Measurements from ENCODE around the gene PPFIA4. TPM values are rescaled to one million over a fixed set of nuclear protein-coding genes. Genes with fewer than 3 reads are reported as not detected.

PPFIA4 gene
- total and polyA plus RNA-seq, 2 donors = 0.82 to 2.1 TPM

DNA sequence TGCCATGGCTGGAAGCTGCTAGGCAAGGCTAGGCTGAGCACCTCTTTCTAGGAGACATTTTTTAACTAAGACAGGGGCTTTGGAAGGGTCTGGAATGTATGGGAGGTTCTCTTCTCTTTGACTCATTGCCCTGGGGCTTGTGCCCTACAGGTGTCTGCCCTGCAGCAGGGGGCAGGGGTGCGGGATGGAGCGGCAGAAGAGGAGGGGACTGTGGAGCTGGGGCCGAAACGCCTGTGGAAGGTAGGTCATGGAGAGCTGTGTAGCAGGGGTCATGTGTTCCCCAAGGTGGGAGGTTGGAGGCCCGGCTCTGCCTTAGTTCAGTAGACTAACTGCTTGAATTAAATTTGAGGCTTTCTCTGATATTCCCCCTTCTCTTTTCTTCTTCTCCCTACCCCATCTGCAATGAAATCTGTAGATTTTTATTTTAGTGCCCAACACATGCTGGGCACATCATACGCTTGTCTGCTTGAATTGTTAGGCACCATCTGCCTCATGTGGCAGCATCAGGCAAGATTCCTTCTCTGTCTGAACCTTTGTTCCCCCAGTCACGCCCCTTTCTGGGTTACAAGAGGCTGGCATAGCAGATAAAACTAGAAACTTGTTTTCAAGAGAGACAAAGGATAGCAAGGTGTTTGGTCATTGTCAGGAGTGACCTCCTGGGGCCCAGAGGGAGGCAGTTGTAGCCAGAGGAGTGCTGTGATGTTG lies 18.4 kb downstream of the PPFIA4 start:
- no peak for DNase-seq (ENCODE audit: low read depth in 6 of 9, low spot score in 9 of 9)
- H3K4me3 ChIP-seq (ENCODE audit: low read length in 2 of 2) = no peak overlapping the region
- H3K27me3 ChIP-seq (ENCODE audit: control insufficient read depth in 2 of 2, insufficient read depth in 1 of 2, low read length in 1 of 2) = peaks cover 0 to 9% of the 10 kb centered on the region in 2 donors
- H3K36me3 ChIP-seq (ENCODE audit: control insufficient read depth in 2 of 2, insufficient read depth in 2 of 2, low read length in 1 of 2) = no peaks in the 10 kb centered on the region
- no peak overlapping the region for H3K27ac ChIP-seq (ENCODE audit: low read depth in 1 of 2, low read length in 1 of 2)
- no peaks in the 10 kb centered on the region for H3K9me3 ChIP-seq (ENCODE audit: control insufficient read depth in 2 of 2, insufficient read depth in 1 of 2, low read length in 1 of 2)
- peaks cover 0 to 2% of the 10 kb centered on the region in 2 donors for H3K4me1 ChIP-seq (ENCODE audit: control insufficient read depth in 2 of 2, insufficient read depth in 2 of 2, low read length in 2 of 2)
- WGBS = 98% methylated on average over 7 of the region's 7 CpGs

DNA sequence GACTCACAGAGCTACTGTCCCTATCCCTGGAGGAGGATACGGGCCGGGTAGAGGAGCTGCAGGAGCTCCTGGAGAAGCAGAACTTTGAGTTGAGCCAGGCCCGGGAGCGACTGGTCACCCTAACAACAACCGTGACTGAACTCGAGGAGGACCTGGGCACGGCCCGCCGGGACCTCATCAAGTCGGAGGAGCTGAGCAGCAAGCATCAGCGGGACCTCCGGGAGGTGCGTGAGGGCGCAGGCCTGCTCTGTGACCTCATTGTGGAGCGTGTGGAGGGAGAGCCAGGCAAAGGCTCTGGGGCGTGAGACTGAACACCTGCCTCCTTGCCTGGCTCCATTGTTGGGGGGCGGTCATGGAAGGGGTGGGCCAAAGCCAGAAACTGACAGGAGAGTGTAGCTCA lies 19.0 kb downstream of the PPFIA4 start:
- Histone ChIP-seq H3K27me3 (ENCODE audit: control insufficient read depth in 2 of 2, insufficient read depth in 1 of 2, low read length in 1 of 2) (peaks cover 0 to 9% of the 10 kb centered on the region in 2 donors), H3K4me3 (ENCODE audit: low read length in 2 of 2) (no peak overlapping the region), H3K27ac (ENCODE audit: low read depth in 1 of 2, low read length in 1 of 2) (no peak overlapping the region), H3K4me1 (ENCODE audit: control insufficient read depth in 2 of 2, insufficient read depth in 2 of 2, low read length in 2 of 2) (no peaks in the 10 kb centered on the region), H3K9me3 (ENCODE audit: control insufficient read depth in 2 of 2, insufficient read depth in 1 of 2, low read length in 1 of 2) (no peaks in the 10 kb centered on the region), H3K36me3 (ENCODE audit: control insufficient read depth in 2 of 2, insufficient read depth in 2 of 2, low read length in 1 of 2) (no peaks in the 10 kb centered on the region)
- DNase-seq (ENCODE audit: low read depth in 6 of 9, low spot score in 9 of 9) = no peak
- WGBS = 97% methylated on average over 17 of the region's 17 CpGs

DNA sequence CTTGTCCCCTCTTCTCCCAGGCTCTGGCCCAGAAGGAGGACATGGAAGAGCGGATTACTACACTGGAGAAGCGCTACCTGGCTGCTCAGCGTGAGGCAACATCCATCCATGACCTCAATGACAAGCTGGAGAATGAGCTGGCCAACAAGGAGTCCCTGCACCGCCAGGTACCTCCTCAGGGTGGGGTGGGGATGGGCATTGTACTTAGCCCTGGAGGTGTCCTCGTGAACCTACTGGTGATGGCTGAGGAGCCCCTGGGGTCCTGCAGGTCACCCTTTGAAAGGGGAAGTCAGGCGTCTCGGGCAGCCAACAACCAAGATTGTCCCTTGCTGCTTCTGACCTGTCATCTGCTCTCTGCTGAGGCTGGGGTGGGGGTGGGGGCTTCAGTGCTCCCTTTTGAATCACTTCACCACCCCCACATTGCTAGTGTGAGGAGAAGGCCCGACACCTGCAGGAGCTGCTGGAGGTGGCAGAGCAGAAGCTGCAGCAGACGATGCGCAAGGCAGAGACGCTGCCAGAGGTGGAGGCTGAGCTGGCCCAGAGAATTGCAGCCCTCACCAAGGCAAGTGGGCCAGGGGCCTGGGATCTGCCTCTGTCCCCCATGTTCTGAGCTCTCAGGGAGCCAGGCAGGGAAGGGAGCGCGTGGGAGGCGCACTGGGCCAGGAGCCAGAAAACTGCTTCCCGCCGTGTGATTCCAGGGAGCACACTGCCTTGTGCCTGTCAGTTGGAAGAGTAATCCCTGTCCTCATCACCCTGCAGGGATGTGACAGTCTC lies 19.7 kb downstream of the PPFIA4 start:
- no peaks in the 10 kb centered on the region for H3K4me1 ChIP-seq (ENCODE audit: control insufficient read depth in 2 of 2, insufficient read depth in 2 of 2, low read length in 2 of 2)
- WGBS = 94% methylated on average over 16 of the region's 16 CpGs
- no peak overlapping the region for H3K27ac ChIP-seq (ENCODE audit: low read depth in 1 of 2, low read length in 1 of 2)
- H3K4me3 ChIP-seq (ENCODE audit: low read length in 2 of 2) = no peak overlapping the region
- peaks cover 0 to 9% of the 10 kb centered on the region in 2 donors for H3K27me3 ChIP-seq (ENCODE audit: control insufficient read depth in 2 of 2, insufficient read depth in 1 of 2, low read length in 1 of 2)
- H3K9me3 ChIP-seq (ENCODE audit: control insufficient read depth in 2 of 2, insufficient read depth in 1 of 2, low read length in 1 of 2) = no peaks in the 10 kb centered on the region
- no peak for DNase-seq (ENCODE audit: low read depth in 6 of 9, low spot score in 9 of 9)
- H3K36me3 ChIP-seq (ENCODE audit: control insufficient read depth in 2 of 2, insufficient read depth in 2 of 2, low read length in 1 of 2) = no peaks in the 10 kb centered on the region

DNA sequence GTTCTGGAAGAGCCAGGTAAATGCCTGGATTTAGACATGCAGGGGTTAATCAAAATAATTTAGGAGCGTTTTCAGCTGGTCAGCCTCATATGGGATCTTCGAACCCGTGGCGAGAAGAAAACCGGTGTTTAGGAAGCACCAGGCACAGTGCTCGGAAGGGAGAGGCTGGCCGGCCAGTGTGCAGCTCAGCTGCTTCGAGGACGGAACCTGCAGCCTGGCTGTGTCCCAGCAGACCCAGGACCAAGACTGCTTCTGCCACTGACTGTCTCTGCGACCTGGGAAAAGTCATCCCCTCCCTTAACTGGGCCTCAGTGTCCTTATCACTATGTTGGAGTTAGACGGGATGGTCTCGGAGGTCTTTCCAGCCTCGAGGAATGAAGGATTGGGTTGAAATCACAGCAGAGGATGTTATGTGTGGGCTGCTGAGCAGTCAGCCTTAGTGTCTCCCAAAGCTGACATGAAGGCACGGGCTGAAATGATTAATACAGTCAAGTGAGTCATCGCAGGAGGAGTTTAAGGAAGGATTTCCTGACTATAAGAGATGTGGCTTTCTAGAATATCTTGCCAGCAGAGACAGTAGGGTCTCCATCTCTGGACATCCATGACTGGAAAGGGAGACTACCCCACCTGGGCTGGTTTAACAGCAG lies 20.8 kb downstream of the PPFIA4 start:
- peaks cover 0 to 7% of the 10 kb centered on the region in 2 donors for H3K4me1 ChIP-seq (ENCODE audit: control insufficient read depth in 2 of 2, insufficient read depth in 2 of 2, low read length in 2 of 2)
- no peak overlapping the region for H3K4me3 ChIP-seq (ENCODE audit: low read length in 2 of 2)
- H3K9me3 ChIP-seq (ENCODE audit: control insufficient read depth in 2 of 2, insufficient read depth in 1 of 2, low read length in 1 of 2) = no peaks in the 10 kb centered on the region
- no peaks in the 10 kb centered on the region for H3K36me3 ChIP-seq (ENCODE audit: control insufficient read depth in 2 of 2, insufficient read depth in 2 of 2, low read length in 1 of 2)
- peaks cover 0 to 18% of the 10 kb centered on the region in 2 donors for H3K27me3 ChIP-seq (ENCODE audit: control insufficient read depth in 2 of 2, insufficient read depth in 1 of 2, low read length in 1 of 2)
- WGBS = 89% methylated on average over 15 of the region's 15 CpGs
- no peak for DNase-seq (ENCODE audit: low read depth in 6 of 9, low spot score in 9 of 9)
- H3K27ac ChIP-seq (ENCODE audit: low read depth in 1 of 2, low read length in 1 of 2) = no peak overlapping the region

DNA sequence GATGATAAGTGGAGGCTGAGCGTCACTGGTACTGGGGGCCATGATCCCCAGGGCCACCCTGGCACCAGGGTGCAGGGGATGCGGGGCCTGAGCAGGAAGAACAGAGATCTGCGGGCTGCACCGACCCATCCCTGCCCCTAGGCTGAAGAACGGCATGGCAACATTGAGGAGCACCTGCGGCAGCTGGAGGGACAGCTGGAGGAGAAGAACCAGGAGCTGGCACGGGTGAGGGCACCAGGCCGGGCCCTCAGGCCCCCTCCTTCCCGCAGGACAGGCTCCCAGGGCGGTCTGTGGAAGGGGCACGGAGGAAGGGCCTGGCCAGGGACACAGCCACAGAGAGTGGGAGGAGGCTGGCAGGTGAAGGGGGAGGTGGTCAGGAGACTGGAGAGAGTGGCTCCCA lies 21.8 kb downstream of the PPFIA4 start:
- H3K4me3 ChIP-seq (ENCODE audit: low read length in 2 of 2) = no peak overlapping the region
- 97% methylated on average over 11 of the region's 11 CpGs for WGBS
- H3K9me3 ChIP-seq (ENCODE audit: control insufficient read depth in 2 of 2, insufficient read depth in 1 of 2, low read length in 1 of 2) = no peaks in the 10 kb centered on the region
- no peaks in the 10 kb centered on the region for H3K36me3 ChIP-seq (ENCODE audit: control insufficient read depth in 2 of 2, insufficient read depth in 2 of 2, low read length in 1 of 2)
- H3K27me3 ChIP-seq (ENCODE audit: control insufficient read depth in 2 of 2, insufficient read depth in 1 of 2, low read length in 1 of 2) = peaks cover 0 to 23% of the 10 kb centered on the region in 2 donors
- peaks cover 0 to 7% of the 10 kb centered on the region in 2 donors for H3K4me1 ChIP-seq (ENCODE audit: control insufficient read depth in 2 of 2, insufficient read depth in 2 of 2, low read length in 2 of 2)
- no peak for DNase-seq (ENCODE audit: low read depth in 6 of 9, low spot score in 9 of 9)
- H3K27ac ChIP-seq (ENCODE audit: low read depth in 1 of 2, low read length in 1 of 2) = no peak overlapping the region

DNA sequence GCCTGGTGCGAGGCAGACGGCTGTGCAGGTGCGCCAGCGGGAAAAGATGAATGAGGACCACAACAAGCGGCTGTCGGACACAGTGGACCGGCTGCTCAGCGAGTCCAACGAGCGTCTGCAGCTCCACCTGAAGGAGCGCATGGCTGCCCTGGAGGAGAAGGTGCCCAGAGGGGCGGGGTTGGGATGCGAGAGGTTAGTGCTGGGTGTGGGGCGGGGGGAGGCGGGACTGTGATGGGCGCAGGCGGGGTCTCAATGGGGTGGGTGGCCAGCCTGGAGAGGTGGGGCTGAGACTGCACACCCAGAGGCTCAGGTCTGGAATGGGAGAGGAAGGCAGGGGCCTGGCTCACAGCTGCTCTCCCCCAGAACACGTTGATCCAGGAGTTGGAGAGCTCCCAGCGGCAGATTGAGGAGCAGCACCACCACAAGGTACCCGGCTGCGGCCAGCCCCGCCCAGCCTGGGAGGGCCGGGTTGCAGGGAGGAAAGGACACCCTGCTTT lies 22.3 kb downstream of the PPFIA4 start:
- H3K9me3 ChIP-seq (ENCODE audit: control insufficient read depth in 2 of 2, insufficient read depth in 1 of 2, low read length in 1 of 2) = no peaks in the 10 kb centered on the region
- DNase-seq (ENCODE audit: low read depth in 6 of 9, low spot score in 9 of 9) = no peak
- H3K36me3 ChIP-seq (ENCODE audit: control insufficient read depth in 2 of 2, insufficient read depth in 2 of 2, low read length in 1 of 2) = no peaks in the 10 kb centered on the region
- no peak overlapping the region for H3K4me3 ChIP-seq (ENCODE audit: low read length in 2 of 2)
- WGBS = 94% methylated on average over 23 of the region's 23 CpGs
- H3K4me1 ChIP-seq (ENCODE audit: control insufficient read depth in 2 of 2, insufficient read depth in 2 of 2, low read length in 2 of 2) = peaks cover 0 to 7% of the 10 kb centered on the region in 2 donors
- H3K27me3 ChIP-seq (ENCODE audit: control insufficient read depth in 2 of 2, insufficient read depth in 1 of 2, low read length in 1 of 2) = peaks cover 0 to 23% of the 10 kb centered on the region in 2 donors
- no peak overlapping the region for H3K27ac ChIP-seq (ENCODE audit: low read depth in 1 of 2, low read length in 1 of 2)

DNA sequence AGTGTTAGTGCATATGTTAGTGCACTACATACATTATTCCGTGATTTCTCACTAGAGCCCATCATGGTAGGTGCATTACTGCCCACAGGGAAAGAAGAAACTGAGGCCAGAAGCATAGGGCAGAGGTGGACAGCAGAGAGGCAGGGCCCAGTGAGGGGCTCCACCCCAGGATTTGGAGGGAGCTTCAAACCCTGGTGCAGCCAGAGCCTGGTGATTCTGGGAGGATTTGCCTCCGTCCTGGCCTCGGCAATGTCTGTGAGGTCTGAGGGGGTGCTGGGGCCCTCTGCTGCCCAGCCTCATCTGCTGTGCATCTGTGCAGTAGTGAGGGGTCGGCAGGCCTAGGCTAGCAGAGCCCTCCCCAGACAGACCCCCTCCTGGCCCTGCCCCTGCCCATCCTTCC lies 22.8 kb downstream of the PPFIA4 start:
- 97% methylated on average over 4 of the region's 4 CpGs for WGBS
- no peak for DNase-seq (ENCODE audit: low read depth in 6 of 9, low spot score in 9 of 9)
- Histone ChIP-seq H3K4me3 (ENCODE audit: low read length in 2 of 2) (no peak overlapping the region), H3K36me3 (ENCODE audit: control insufficient read depth in 2 of 2, insufficient read depth in 2 of 2, low read length in 1 of 2) (no peaks in the 10 kb centered on the region), H3K27me3 (ENCODE audit: control insufficient read depth in 2 of 2, insufficient read depth in 1 of 2, low read length in 1 of 2) (peaks cover 0 to 23% of the 10 kb centered on the region in 2 donors), H3K4me1 (ENCODE audit: control insufficient read depth in 2 of 2, insufficient read depth in 2 of 2, low read length in 2 of 2) (peaks cover 0 to 7% of the 10 kb centered on the region in 2 donors), H3K27ac (ENCODE audit: low read depth in 1 of 2, low read length in 1 of 2) (no peak overlapping the region), H3K9me3 (ENCODE audit: control insufficient read depth in 2 of 2, insufficient read depth in 1 of 2, low read length in 1 of 2) (no peaks in the 10 kb centered on the region)

- Histone ChIP-seq H3K27me3 (ENCODE audit: control insufficient read depth in 2 of 2, insufficient read depth in 1 of 2, low read length in 1 of 2) (peaks cover 0 to 23% of the 10 kb centered on the region in 2 donors), H3K36me3 (ENCODE audit: control insufficient read depth in 2 of 2, insufficient read depth in 2 of 2, low read length in 1 of 2) (no peaks in the 10 kb centered on the region), H3K4me3 (ENCODE audit: low read length in 2 of 2) (no peak overlapping the region), H3K4me1 (ENCODE audit: control insufficient read depth in 2 of 2, insufficient read depth in 2 of 2, low read length in 2 of 2) (peaks cover 0 to 7% of the 10 kb centered on the region in 2 donors), H3K9me3 (ENCODE audit: control insufficient read depth in 2 of 2, insufficient read depth in 1 of 2, low read length in 1 of 2) (no peaks in the 10 kb centered on the region), H3K27ac (ENCODE audit: low read depth in 1 of 2, low read length in 1 of 2) (no peak overlapping the region)
- 96% methylated on average over 14 of the region's 14 CpGs for WGBS
- DNase-seq (ENCODE audit: low read depth in 6 of 9, low spot score in 9 of 9) = no peak
Observed at GRCh38 chr1:203049576-203050180, 23.4 kb downstream of the PPFIA4 start.
